A549 (cell line): ENCODE results near the gene POLR1D. TPM values are rescaled to one million over a fixed set of nuclear protein-coding genes. Genes with fewer than 3 reads are reported as not detected.

ENCODE experiments used
- ATAC-seq, 2 experiments: fragments of 200-7000 bp in 1 of 2; fragments of >200 bp in 1 of 2; cut with Nextera tagmentation in 1 of 2; cut with Tn5 transposase in 1 of 2; 3 replicates each; pipeline versions ENCODE4 v1.8.0 to v1.9.1; 2018 to 2020; ENCODE audit warnings: mild to moderate bottlenecking in 1 of 2, moderate library complexity in 1 of 2
- CTCF ChIA-PET: fragments of 300-600 bp; sonication (Branson Sonifier 250); formaldehyde crosslinking; extraction: SDS; loops from one replicate; lab custom pipeline; 2021; ENCODE audit warnings: antibody characterized with exemption, inconsistent platforms; lab: Yijun Ruan, JAX
- POLR2A ChIA-PET: fragments of 350-600 bp; formaldehyde crosslinking; extraction: SDS; loops from one replicate; lab custom pipeline; 2021; ENCODE audit warnings: antibody characterized with exemption, inconsistent platforms; lab: Yijun Ruan, JAX
- DNase-seq, 2 experiments: peaks; one replicate each; pipeline versions ENCODE4 v3.0.0 to v3.0.0-alpha.2; 2011 to 2016; ENCODE audit warnings: low read depth in 1 of 2, low spot score in 1 of 2
- FAIRE-seq: peaks from 2 replicates; lab custom pipeline; 2011; peaks lifted over from hg19 to GRCh38; lab: Jason Lieb, UNC
- H3K27ac ChIP-seq, 2 experiments: fragments of >200 bp; sonication (Bioruptor Twin); formaldehyde crosslinking; 3 replicates each; pipeline ENCODE4 v1.5.1; 2016 to 2017
- H3K4me1 ChIP-seq: fragments of >200 bp; sonication (Bioruptor Twin); formaldehyde crosslinking; 3 replicates; pipeline ENCODE4 v1.6.1; 2016
- H3K4me2 ChIP-seq: fragments of >200 bp; sonication (Bioruptor Twin); formaldehyde crosslinking; 3 replicates; pipeline ENCODE4 v1.6.1; 2016
- H3K4me3 ChIP-seq: fragments of >200 bp; sonication (Bioruptor Twin); formaldehyde crosslinking; 3 replicates; pipeline ENCODE4 v1.5.1; 2016
- H3K9me3 ChIP-seq: fragments of >200 bp; sonication (Bioruptor Twin); formaldehyde crosslinking; 3 replicates; pipeline ENCODE4 v1.6.1; 2016
- CHD2 ChIP-seq: fragments of 150-350 bp; IDR thresholded peaks from 2 replicates; pipeline ENCODE4 v1.6.1; 2014; ENCODE audit warnings: low read length; ENCODE audit not compliant: partially characterized antibody
- EHF ChIP-seq: fragments of 250-450 bp; sonication (Bioruptor Pico); IDR thresholded peaks from 2 replicates; pipeline ENCODE4 v1.5.0; 2020; ENCODE audit warnings: mild to moderate bottlenecking
- FOSB ChIP-seq: fragments of 250-450 bp; sonication (Bioruptor Pico); IDR thresholded peaks from 2 replicates; pipeline ENCODE4 v1.5.0; 2020; ENCODE audit warnings: mild to moderate bottlenecking, moderate library complexity
- HOXB13 ChIP-seq: fragments of 250-450 bp; sonication (Bioruptor Pico); IDR thresholded peaks from 2 replicates; pipeline ENCODE4 v1.5.0; 2020; ENCODE audit warnings: low read depth, mild to moderate bottlenecking, moderate library complexity
- HOXB5 ChIP-seq: fragments of 250-450 bp; sonication (Bioruptor Pico); IDR thresholded peaks from 2 replicates; pipeline ENCODE4 v1.5.0; 2020; ENCODE audit warnings: mild to moderate bottlenecking, moderate library complexity
- MAFK ChIP-seq: fragments of 450-650 bp; IDR thresholded peaks from 2 replicates; pipeline ENCODE4 v1.6.1; 2014; ENCODE audit not compliant: partially characterized antibody
- PHF8 ChIP-seq: fragments of 200-600 bp; sonication (generic); IDR thresholded peaks from 2 replicates; pipeline ENCODE4 v1.6.1; 2016; ENCODE audit warnings: low read depth, mild to moderate bottlenecking, antibody characterized with exemption, moderate library complexity, borderline replicate concordance
- POLR2A ChIP-seq: IDR thresholded peaks from 2 replicates; pipeline ENCODE4 v1.6.1; 2012; ENCODE audit warnings: mild to moderate bottlenecking, low read length
- RAD21 ChIP-seq, 2 experiments: fragments of >200 bp in 1 of 2; sonication (Bioruptor Twin) in 1 of 2; formaldehyde crosslinking in 1 of 2; IDR thresholded peaks in 1 of 2; conservative IDR thresholded peaks in 1 of 2; 2 replicates in 1 of 2; 3 replicates in 1 of 2; pipeline ENCODE4 v1.6.1; 2012 to 2018; ENCODE audit warnings: inconsistent platforms in 1 of 2
- RNF2 ChIP-seq: fragments of 200-600 bp; sonication (generic); IDR thresholded peaks from 2 replicates; pipeline ENCODE4 v1.6.1; 2016; ENCODE audit warnings: low read depth, mild to moderate bottlenecking, antibody characterized with exemption, moderate library complexity, borderline replicate concordance
- SREBF2 ChIP-seq: fragments of 450-650 bp; IDR thresholded peaks from 2 replicates; pipeline ENCODE4 v1.6.1; 2014; ENCODE audit warnings: mild to moderate bottlenecking, moderate library complexity
- TFCP2L1 ChIP-seq: fragments of 250-450 bp; sonication (Bioruptor Pico); IDR thresholded peaks from 2 replicates; pipeline ENCODE4 v1.5.0; 2021; ENCODE audit warnings: mild to moderate bottlenecking
- TP53 ChIP-seq: fragments of 250-450 bp; sonication (Bioruptor Pico); IDR thresholded peaks from 2 replicates; pipeline ENCODE4 v1.5.0; 2021; ENCODE audit warnings: mild to moderate bottlenecking, moderate library complexity
- ZFP36 ChIP-seq: fragments of 450-650 bp; IDR thresholded peaks from 2 replicates; pipeline ENCODE4 v1.6.1; 2014; ENCODE audit warnings: borderline replicate concordance; ENCODE audit not compliant: partially characterized antibody
- ZSCAN20 ChIP-seq: fragments of 250-450 bp; sonication (Bioruptor Pico); IDR thresholded peaks from 2 replicates; pipeline ENCODE4 v1.8.0; 2022; ENCODE audit warnings: mild to moderate bottlenecking, moderate library complexity
- WGBS: methylation state at CpG from one replicate; pipeline ENCODE4 v1.1.6; 2017; ENCODE audit errors: missing lambda C conversion rate; 5-methylcytosine and 5-hydroxymethylcytosine counted together
- polyA plus RNA-seq, 4 experiments: library from polyadenylated mRNA; depleted of rRNA in 3 of 4; stranded (reverse); fragments of >200 nt; fragmentation: RNase III in 1 of 4; extraction: RNeasy Plus Mini Kit Qiagen cat#74134 plus additional on column Dnase treatment in 1 of 4; gene quantifications; 2 replicates in 3 of 4; 3 replicates in 1 of 4; pipeline ENCODE4 v1.2.3, GENCODE V29; 2011 to 2017
- TF ChIP-seq, protein P1 (sequence below): fragments of 150-350 bp; IDR thresholded peaks from 2 replicates; pipeline ENCODE4 v1.6.1; 2014; ENCODE audit warnings: low read depth, mild to moderate bottlenecking, low read length
- TF ChIP-seq, protein P2 (sequence below): fragments of >200 bp; sonication (Bioruptor Twin); formaldehyde crosslinking; IDR thresholded peaks from 3 replicates; pipeline ENCODE4 v1.6.1; 2016
- TF ChIP-seq, protein P3 (sequence below): fragments of 450-650 bp; IDR thresholded peaks from 2 replicates; pipeline ENCODE4 v1.6.1; 2014; ENCODE audit warnings: antibody characterized with exemption
- TF ChIP-seq, protein P4 (sequence below): fragments of 250-450 bp; sonication (Bioruptor Pico); IDR thresholded peaks from 2 replicates; pipeline ENCODE4 v1.5.0; 2021; ENCODE audit warnings: mild to moderate bottlenecking, moderate library complexity, borderline replicate concordance
- TF ChIP-seq, protein P5 (sequence below): fragments of >200 bp; sonication (Bioruptor Twin); formaldehyde crosslinking; IDR thresholded peaks from 3 replicates; pipeline ENCODE4 v1.5.1; 2016

POLR1D gene
- polyA plus RNA-seq, 2 of the 4 experiments (the other 2 are of a cell fraction), result 110 to 161 TPM

DNA sequence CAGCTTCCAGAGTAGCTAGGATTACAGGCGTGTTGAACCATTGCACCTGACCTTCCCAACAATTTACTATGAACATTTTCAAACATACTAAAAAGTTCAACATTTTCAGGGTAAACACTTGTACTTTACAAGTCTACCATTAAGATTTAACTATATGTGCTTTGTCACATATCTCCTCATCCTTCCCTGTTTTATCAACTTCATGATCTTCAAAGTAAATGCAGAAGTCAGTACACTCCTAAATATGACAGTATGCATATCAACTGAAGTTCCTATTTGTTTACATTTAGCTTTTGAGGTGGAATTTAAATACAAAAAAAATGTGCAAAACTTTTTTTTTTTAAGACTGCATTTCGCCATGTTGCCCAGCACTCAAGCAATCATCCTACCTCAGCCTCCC is 19.9 kb upstream of the POLR1D start (continued):
- TF ChIP-seq ZFP36 (no peak), TP53 (no peak), RNF2 (no peak), EHF (CRISPR knock-in tag) (no peak)
- TF ChIP-seq, protein P1, sequence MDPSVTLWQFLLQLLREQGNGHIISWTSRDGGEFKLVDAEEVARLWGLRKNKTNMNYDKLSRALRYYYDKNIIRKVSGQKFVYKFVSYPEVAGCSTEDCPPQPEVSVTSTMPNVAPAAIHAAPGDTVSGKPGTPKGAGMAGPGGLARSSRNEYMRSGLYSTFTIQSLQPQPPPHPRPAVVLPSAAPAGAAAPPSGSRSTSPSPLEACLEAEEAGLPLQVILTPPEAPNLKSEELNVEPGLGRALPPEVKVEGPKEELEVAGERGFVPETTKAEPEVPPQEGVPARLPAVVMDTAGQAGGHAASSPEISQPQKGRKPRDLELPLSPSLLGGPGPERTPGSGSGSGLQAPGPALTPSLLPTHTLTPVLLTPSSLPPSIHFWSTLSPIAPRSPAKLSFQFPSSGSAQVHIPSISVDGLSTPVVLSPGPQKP, result no peak
- TF ChIP-seq, all 56 proteins: peak for 0

DNA sequence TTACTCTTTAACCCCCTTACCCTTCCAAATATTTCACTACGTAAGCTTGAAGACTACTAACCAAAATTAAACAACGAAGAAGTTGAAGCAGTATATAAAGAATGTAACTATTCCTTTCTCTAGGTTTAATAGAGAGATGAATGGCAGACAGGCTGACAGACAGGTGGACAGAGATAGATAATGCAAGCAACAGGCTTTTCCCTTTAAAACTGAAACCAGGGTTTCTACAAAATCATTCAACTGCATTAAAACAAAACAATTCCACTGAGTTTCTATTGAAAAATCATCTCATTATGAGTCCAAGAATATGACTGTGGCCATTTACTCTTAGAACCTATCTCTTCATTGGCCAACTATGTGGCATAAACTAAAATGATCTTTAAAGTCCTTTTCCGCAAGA is 16.6 kb upstream of the POLR1D start:
- no peak overlapping the region for H3K4me3 ChIP-seq
- FAIRE-seq (no peak), DNase-seq (no peak)

More for the DNA sequence above, 16.6 kb upstream of the POLR1D start:
- Histone ChIP-seq H3K9me3 (no peaks in the 10 kb centered on the region), H3K4me2 (no peak overlapping the region), H3K27ac (no peak overlapping the region), H3K4me1 (peaks cover 22% of the 10 kb centered on the region)
- WGBS, result 62% methylated on average over 3 of the region's 3 CpGs
- ChIA-PET CTCF (interaction anchor here (1.6 kb wide), 1 partner anchor 14 kb away, joined by 4 read pairs; no protein-coding TSS in a partner anchor), POLR2A (no interaction called here)
- ATAC-seq, result no peak
- TF ChIP-seq MAFK, result no peak
- no peak for TF ChIP-seq PHF8
- no peak for TF ChIP-seq EHF (CRISPR knock-in tag)
- TF ChIP-seq ZFP36, result no peak
- no peak for TF ChIP-seq HOXB13
- TF ChIP-seq HOXB5 (CRISPR knock-in tag), result no peak
- no peak for TF ChIP-seq CHD2
- TF ChIP-seq, protein P2, sequence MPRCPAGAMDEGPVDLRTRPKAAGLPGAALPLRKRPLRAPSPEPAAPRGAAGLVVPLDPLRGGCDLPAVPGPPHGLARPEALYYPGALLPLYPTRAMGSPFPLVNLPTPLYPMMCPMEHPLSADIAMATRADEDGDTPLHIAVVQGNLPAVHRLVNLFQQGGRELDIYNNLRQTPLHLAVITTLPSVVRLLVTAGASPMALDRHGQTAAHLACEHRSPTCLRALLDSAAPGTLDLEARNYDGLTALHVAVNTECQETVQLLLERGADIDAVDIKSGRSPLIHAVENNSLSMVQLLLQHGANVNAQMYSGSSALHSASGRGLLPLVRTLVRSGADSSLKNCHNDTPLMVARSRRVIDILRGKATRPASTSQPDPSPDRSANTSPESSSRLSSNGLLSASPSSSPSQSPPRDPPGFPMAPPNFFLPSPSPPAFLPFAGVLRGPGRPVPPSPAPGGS, result no peak
- TF ChIP-seq, protein P3, sequence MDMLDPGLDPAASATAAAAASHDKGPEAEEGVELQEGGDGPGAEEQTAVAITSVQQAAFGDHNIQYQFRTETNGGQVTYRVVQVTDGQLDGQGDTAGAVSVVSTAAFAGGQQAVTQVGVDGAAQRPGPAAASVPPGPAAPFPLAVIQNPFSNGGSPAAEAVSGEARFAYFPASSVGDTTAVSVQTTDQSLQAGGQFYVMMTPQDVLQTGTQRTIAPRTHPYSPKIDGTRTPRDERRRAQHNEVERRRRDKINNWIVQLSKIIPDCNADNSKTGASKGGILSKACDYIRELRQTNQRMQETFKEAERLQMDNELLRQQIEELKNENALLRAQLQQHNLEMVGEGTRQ, result no peak
- TF ChIP-seq SREBF2, result no peak
- TF ChIP-seq, protein P4, sequence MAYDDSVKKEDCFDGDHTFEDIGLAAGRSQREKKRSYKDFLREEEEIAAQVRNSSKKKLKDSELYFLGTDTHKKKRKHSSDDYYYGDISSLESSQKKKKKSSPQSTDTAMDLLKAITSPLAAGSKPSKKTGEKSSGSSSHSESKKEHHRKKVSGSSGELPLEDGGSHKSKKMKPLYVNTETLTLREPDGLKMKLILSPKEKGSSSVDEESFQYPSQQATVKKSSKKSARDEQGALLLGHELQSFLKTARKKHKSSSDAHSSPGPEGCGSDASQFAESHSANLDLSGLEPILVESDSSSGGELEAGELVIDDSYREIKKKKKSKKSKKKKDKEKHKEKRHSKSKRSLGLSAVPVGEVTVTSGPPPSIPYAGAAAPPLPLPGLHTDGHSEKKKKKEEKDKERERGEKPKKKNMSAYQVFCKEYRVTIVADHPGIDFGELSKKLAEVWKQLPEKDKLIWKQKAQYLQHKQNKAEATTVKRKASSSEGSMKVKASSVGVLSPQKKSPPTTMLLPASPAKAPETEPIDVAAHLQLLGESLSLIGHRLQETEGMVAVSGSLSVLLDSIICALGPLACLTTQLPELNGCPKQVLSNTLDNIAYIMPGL (CRISPR knock-in tag), result no peak
- TF ChIP-seq RAD21 (conservative IDR thresholded peaks at IDR 0.05 in 1 of 2, IDR thresholded peaks at IDR 0.05 in 1 of 2), result no peak
- TF ChIP-seq, protein P5, sequence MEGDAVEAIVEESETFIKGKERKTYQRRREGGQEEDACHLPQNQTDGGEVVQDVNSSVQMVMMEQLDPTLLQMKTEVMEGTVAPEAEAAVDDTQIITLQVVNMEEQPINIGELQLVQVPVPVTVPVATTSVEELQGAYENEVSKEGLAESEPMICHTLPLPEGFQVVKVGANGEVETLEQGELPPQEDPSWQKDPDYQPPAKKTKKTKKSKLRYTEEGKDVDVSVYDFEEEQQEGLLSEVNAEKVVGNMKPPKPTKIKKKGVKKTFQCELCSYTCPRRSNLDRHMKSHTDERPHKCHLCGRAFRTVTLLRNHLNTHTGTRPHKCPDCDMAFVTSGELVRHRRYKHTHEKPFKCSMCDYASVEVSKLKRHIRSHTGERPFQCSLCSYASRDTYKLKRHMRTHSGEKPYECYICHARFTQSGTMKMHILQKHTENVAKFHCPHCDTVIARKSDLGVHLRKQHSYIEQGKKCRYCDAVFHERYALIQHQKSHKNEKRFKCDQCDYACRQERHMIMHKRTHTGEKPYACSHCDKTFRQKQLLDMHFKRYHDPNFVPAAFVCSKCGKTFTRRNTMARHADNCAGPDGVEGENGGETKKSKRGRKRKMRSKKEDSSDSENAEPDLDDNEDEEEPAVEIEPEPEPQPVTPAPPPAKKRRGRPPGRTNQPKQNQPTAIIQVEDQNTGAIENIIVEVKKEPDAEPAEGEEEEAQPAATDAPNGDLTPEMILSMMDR, result no peak
- TF ChIP-seq TFCP2L1, result no peak
- TF ChIP-seq POLR2A, result no peak
- TF ChIP-seq ZSCAN20 (CRISPR knock-in tag), result no peak
- no peak for TF ChIP-seq FOSB
